Measurements from ENCODE around the gene DNMT3A. TPM values are rescaled to one million over a fixed set of nuclear protein-coding genes. Genes with fewer than 3 reads are reported as not detected.

Gene DNMT3A
- total and polyA plus RNA-seq, 2 experiments from 2014 or later = 47.2 to 80.4 TPM

GRCh38 chr2:25284756-25285155 lies 57.0 kb downstream of the DNMT3A start (continued):
- TF ChIP-seq STAT1 (IDR thresholded peaks at IDR 0.05; ENCODE audit: unreplicated experiment) (no peak), EZH2 (IDR thresholded peaks at IDR 0.05; ENCODE audit: low read depth, unreplicated experiment) (no peak), ETS1 (IDR thresholded peaks at IDR 0.05) (no peak), CREB1 (CRISPR knock-in tag; IDR thresholded peaks at IDR 0.05; ENCODE audit: low read depth) (no peak), ZNF114 (CRISPR knock-in tag; IDR thresholded peaks at IDR 0.05) (no peak)

- H3K27ac ChIP-seq (ENCODE audit: low read depth) = no peak overlapping the region
- H3K27me3 Mint-ChIP-seq (ENCODE audit: insufficient read depth, low read depth, poor library complexity) = peaks cover 23% of the 10 kb centered on the region
- H3K9me3 Mint-ChIP-seq = no peaks in the 10 kb centered on the region
- TF ChIP-seq ZNF331 (CRISPR knock-in tag; IDR thresholded peaks at IDR 0.05; ENCODE audit: low read depth) (no peak), EZH2phosphoT487 (IDR thresholded peaks at IDR 0.05; ENCODE audit: unreplicated experiment) (no peak), STAT1 (IDR thresholded peaks at IDR 0.05; ENCODE audit: unreplicated experiment) (no peak), CTCF (conservative IDR thresholded peaks at IDR 0.05; ENCODE audit: low read depth in 2 of 2) (no peak), CREB1 (CRISPR knock-in tag; IDR thresholded peaks at IDR 0.05; ENCODE audit: low read depth) (no peak), NANOG (IDR thresholded peaks at IDR 0.05; ENCODE audit: borderline replicate concordance) (no peak), EZH2 (IDR thresholded peaks at IDR 0.05; ENCODE audit: low read depth, unreplicated experiment) (no peak), ZNF462 (CRISPR knock-in tag; IDR thresholded peaks at IDR 0.05) (no peak), JUNB (IDR thresholded peaks at IDR 0.05; ENCODE audit: unreplicated experiment) (no peak), POLR2AphosphoS5 (IDR thresholded peaks at IDR 0.05; ENCODE audit: low read depth) (no peak), ETS1 (IDR thresholded peaks at IDR 0.05) (no peak)
These were observed 57.8 kb downstream of the DNMT3A start for GRCh38 chr2:25283921-25284320.

More at GRCh38 chr2:25283921-25284320, 57.8 kb downstream of the DNMT3A start:
- peaks cover 26% of the 10 kb centered on the region for H3K4me1 ChIP-seq (ENCODE audit: insufficient read depth)
- peaks cover 3% of the 10 kb centered on the region; the same call in 1 of the 2 replicates for H3F3A ChIP-seq (replicated peaks; ENCODE audit: low read depth)
- no peaks in the 10 kb centered on the region for H3K79me2 ChIP-seq (replicated peaks; ENCODE audit: insufficient read depth)
- Mint-ChIP-seq H3K4me1 (peaks cover 48% of the 10 kb centered on the region), H3K27ac (no peak overlapping the region), H3K4me3 (no peak overlapping the region), H3K36me3 (ENCODE audit: low read depth) (no peaks in the 10 kb centered on the region; the same call in 2 of the 3 replicates)
- H3K4me2 ChIP-seq = no peak overlapping the region
- H3K9me2 ChIP-seq (ENCODE audit: insufficient read depth) = no peaks in the 10 kb centered on the region
- no peaks in the 10 kb centered on the region for H3K27me3 ChIP-seq (ENCODE audit: insufficient read depth)
- H3K4me3 ChIP-seq = no peak overlapping the region
- H4K20me1 ChIP-seq (replicated peaks; ENCODE audit: insufficient read depth) = no peaks in the 10 kb centered on the region
- DNase-seq (ENCODE audit: low spot score) (no peak), ATAC-seq (no peak; the same call in 2 of the 3 replicates)
- H2AFZ ChIP-seq = no peak overlapping the region
- no peaks in the 10 kb centered on the region; the same call in 1 of the 2 replicates for H3K36me3 ChIP-seq (ENCODE audit: insufficient read depth)

Measured in GM23338 (cell line).